ENCODE measurements around the gene MIX23. TPM values are rescaled to one million over a fixed set of nuclear protein-coding genes. Genes with fewer than 3 reads are reported as not detected.

MIX23 gene
- polyA plus RNA-seq, 1 of the 3 experiments (the other 2 are of a cell fraction), result 11.2 TPM

GRCh38 chr3:122389892-122390291 lies 6.9 kb upstream of the MIX23 start:
- no peak for TF ChIP-seq EZH2phosphoT487 (IDR thresholded peaks at IDR 0.05; ENCODE audit: borderline replicate concordance, low read depth)
- no peak for TF ChIP-seq YY1 (IDR thresholded peaks at IDR 0.05; ENCODE audit: low read depth)
- TF ChIP-seq SIN3A (IDR thresholded peaks at IDR 0.05; ENCODE audit: borderline replicate concordance, low read depth, low read length), result no peak
- TF ChIP-seq GATA2 (CRISPR knock-in tag; IDR thresholded peaks at IDR 0.05), result no peak
- no peak for TF ChIP-seq RFX5 (IDR thresholded peaks at IDR 0.05; ENCODE audit: low read length)
- TF ChIP-seq FOXM1 (IDR thresholded peaks at IDR 0.05; ENCODE audit: low read depth), result no peak

DNA sequence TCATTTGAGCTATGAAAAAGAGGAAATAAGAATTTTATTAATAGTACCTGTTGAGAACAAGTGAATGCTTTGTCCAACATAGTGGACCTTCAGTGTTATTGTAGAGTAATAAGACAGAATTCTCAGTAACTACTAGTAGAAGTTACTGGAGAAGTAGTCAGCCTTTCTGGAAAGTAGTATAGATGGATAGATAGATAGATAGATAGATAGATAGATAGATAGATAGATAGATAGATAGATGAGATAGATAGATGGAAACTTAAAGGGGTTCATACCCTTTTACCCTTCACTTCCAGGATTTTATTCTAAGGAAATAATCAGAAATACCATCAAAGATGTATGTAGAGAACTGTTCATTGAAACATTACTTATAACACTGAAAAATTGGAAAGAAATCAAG lies 6.2 kb upstream of the MIX23 start:
- Histone ChIP-seq H4K20me1 (ENCODE audit: insufficient read depth) (no peaks in the 10 kb centered on the region), H2AFZ (ENCODE audit: low read depth) (no peak overlapping the region), H3K9me3 (no peaks in the 10 kb centered on the region), H3K4me3 (ENCODE audit: low read depth in 2 of 2, low read length in 1 of 2) (no peak overlapping the region), H3K36me3 (replicated peaks in 1 of 2; ENCODE audit: control insufficient read depth in 1 of 2, insufficient read depth in 2 of 2, low read length in 1 of 2) (peaks cover 0 to 2% of the 10 kb centered on the region in 2 experiments), H3K27ac (ENCODE audit: low read depth in 2 of 2, low read length in 1 of 2) (no peak overlapping the region), H3K4me2 (no peak overlapping the region), H3K9me2 (no peaks in the 10 kb centered on the region), H3K27me3 (ENCODE audit: insufficient read depth) (no peaks in the 10 kb centered on the region), H3F3A (replicated peaks; ENCODE audit: insufficient read depth) (no peaks in the 10 kb centered on the region), H3K9ac (no peak overlapping the region), H3K79me2 (ENCODE audit: insufficient read depth) (peaks cover 6% of the 10 kb centered on the region; the same call in 1 of the 2 replicates), H3K4me1 (ENCODE audit: control insufficient read depth in 1 of 2, insufficient read depth in 2 of 2, low read depth in 1 of 2, low read length in 1 of 2) (peaks cover 2 to 5% of the 10 kb centered on the region in 2 experiments; a peak in 3 of 4 replicates)
- no peak for DNase-seq
- ChIA-PET POLR2A (no interaction called here), CTCF (interaction anchor here (1.1 to 2.6 kb wide), 2 partner anchors 13 to 290 kb away, joined by 3 to 11 read pairs; no protein-coding TSS in a partner anchor)
- TF ChIP-seq MAX (IDR thresholded peaks at IDR 0.05; ENCODE audit: low read depth), result no peak
- TF ChIP-seq JUND (IDR thresholded peaks at IDR 0.05), result no peak
- TF ChIP-seq RCOR1 (IDR thresholded peaks at IDR 0.05; ENCODE audit: low read length), result no peak
- TF ChIP-seq USF2 (IDR thresholded peaks at IDR 0.05; ENCODE audit: borderline replicate concordance, low read depth, low read length), result no peak
- no peak for TF ChIP-seq GABPA (IDR thresholded peaks at IDR 0.05; ENCODE audit: low read depth)
- no peak for TF ChIP-seq FOXM1 (IDR thresholded peaks at IDR 0.05; ENCODE audit: low read depth)
- TF ChIP-seq ELF1 (IDR thresholded peaks at IDR 0.05), result no peak
- no peak for TF ChIP-seq POLR2AphosphoS5 (IDR thresholded peaks at IDR 0.05; ENCODE audit: low read depth, low read length)
- no peak for TF ChIP-seq TEAD4 (IDR thresholded peaks at IDR 0.05; ENCODE audit: borderline replicate concordance, insufficient read depth)
- TF ChIP-seq EZH2phosphoT487 (IDR thresholded peaks at IDR 0.05; ENCODE audit: borderline replicate concordance, low read depth), result no peak

More at GRCh38 chr3:122389892-122390291, 6.9 kb upstream of the MIX23 start:
- H3K4me2 ChIP-seq, result no peak overlapping the region
- ChIA-PET CTCF (interaction anchor here (1.1 to 2.6 kb wide), 2 partner anchors 12 to 289 kb away, joined by 3 to 11 read pairs; no protein-coding TSS in a partner anchor), POLR2A (no interaction called here)
- DNase-seq, result no peak
- peaks cover 6% of the 10 kb centered on the region; the same call in 1 of the 2 replicates for H3K79me2 ChIP-seq (ENCODE audit: insufficient read depth)
- H3K27ac ChIP-seq (ENCODE audit: low read depth in 2 of 2, low read length in 1 of 2), result no peak overlapping the region
- no peaks in the 10 kb centered on the region for H4K20me1 ChIP-seq (ENCODE audit: insufficient read depth)
- H3K27me3 ChIP-seq (ENCODE audit: insufficient read depth), result no peaks in the 10 kb centered on the region
- no peaks in the 10 kb centered on the region for H3K9me3 ChIP-seq
- H3F3A ChIP-seq (replicated peaks; ENCODE audit: insufficient read depth), result no peaks in the 10 kb centered on the region
- 93% methylated on average over 4 of the region's 4 CpGs for WGBS (ENCODE audit: low lambda C conversion rate)
- H3K9me2 ChIP-seq, result no peaks in the 10 kb centered on the region
- no peak overlapping the region for H3K9ac ChIP-seq
- peaks cover 2 to 9% of the 10 kb centered on the region in 2 experiments; a peak in 3 of 4 replicates for H3K4me1 ChIP-seq (ENCODE audit: control insufficient read depth in 1 of 2, insufficient read depth in 2 of 2, low read depth in 1 of 2, low read length in 1 of 2)
- H2AFZ ChIP-seq (ENCODE audit: low read depth), result no peak overlapping the region
- H3K36me3 ChIP-seq (replicated peaks in 1 of 2; ENCODE audit: control insufficient read depth in 1 of 2, insufficient read depth in 2 of 2, low read length in 1 of 2), result peaks cover 0 to 2% of the 10 kb centered on the region in 2 experiments
- H3K4me3 ChIP-seq (ENCODE audit: low read depth in 2 of 2, low read length in 1 of 2), result no peak overlapping the region

Measured in SK-N-SH (cell line).